ENCODE measurements around the gene PAX5.

PAX5 gene

GRCh38 chr9:36913393-36914211 lies 120.5 kb downstream of the PAX5 start:
- H3K4me3 ChIP-seq (ENCODE audit: low read depth, low read length): no peak overlapping the region
- TF ChIP-seq CTCF (IDR thresholded peaks at IDR 0.05; ENCODE audit: insufficient read depth, low read depth, low read length, missing control alignments): peak; percentile 2
- DNase-seq (ENCODE audit: low read depth): no peak

GRCh38 chr9:36912620-36913019 lies 121.4 kb downstream of the PAX5 start:
- TF ChIP-seq CTCF (IDR thresholded peaks at IDR 0.05; ENCODE audit: insufficient read depth, low read depth, low read length, missing control alignments): no peak
- no peak overlapping the region for H3K4me3 ChIP-seq (ENCODE audit: low read depth, low read length)
- no peak for DNase-seq (ENCODE audit: low read depth)

- no peak for TF ChIP-seq CTCF (IDR thresholded peaks at IDR 0.05; ENCODE audit: insufficient read depth, low read depth, low read length, missing control alignments)
- no peak overlapping the region for H3K4me3 ChIP-seq (ENCODE audit: low read depth, low read length)
- no peak for DNase-seq (ENCODE audit: low read depth)
These were observed 122.3 kb downstream of the PAX5 start for GRCh38 chr9:36911601-36912412.

GRCh38 chr9:36911037-36911436 lies 123.0 kb downstream of the PAX5 start:
- peak; percentile 4 for TF ChIP-seq CTCF (IDR thresholded peaks at IDR 0.05; ENCODE audit: insufficient read depth, low read depth, low read length, missing control alignments)
- DNase-seq (ENCODE audit: low read depth): no peak
- no peak overlapping the region for H3K4me3 ChIP-seq (ENCODE audit: low read depth, low read length)

GRCh38 chr9:36906492-36906891 lies 127.6 kb downstream of the PAX5 start:
- no peak for DNase-seq (ENCODE audit: low read depth)
- TF ChIP-seq CTCF (IDR thresholded peaks at IDR 0.05; ENCODE audit: insufficient read depth, low read depth, low read length, missing control alignments): no peak
- no peak overlapping the region for H3K4me3 ChIP-seq (ENCODE audit: low read depth, low read length)

- H3K4me3 ChIP-seq (ENCODE audit: low read depth, low read length): no peak overlapping the region
- DNase-seq (ENCODE audit: low read depth): no peak
- TF ChIP-seq CTCF (IDR thresholded peaks at IDR 0.05; ENCODE audit: insufficient read depth, low read depth, low read length, missing control alignments): no peak
These were observed 128.7 kb downstream of the PAX5 start for GRCh38 chr9:36905101-36906066.
